ENCODE results near the gene TNXB. TPM values are rescaled to one million over a fixed set of nuclear protein-coding genes. Genes with fewer than 3 reads are reported as not detected.

Gene TNXB
- total RNA-seq, 2 experiments from 2014 or later = 2.9 to 4.8 TPM

- no peak for DNase-seq
- peaks cover 17% of the 10 kb centered on the region for H3K27me3 Mint-ChIP-seq (ENCODE audit: low read depth)
- no peak overlapping the region for H3K4me3 Mint-ChIP-seq
- H3K36me3 Mint-ChIP-seq (ENCODE audit: low read depth) = no peaks in the 10 kb centered on the region
- CTCF ChIA-PET = interaction anchor here (0.7 kb wide), 1 partner anchor 112 kb away, joined by 3 read pairs; no protein-coding TSS in a partner anchor
- peaks cover 8% of the 10 kb centered on the region for H3K4me1 Mint-ChIP-seq (ENCODE audit: low read depth)
- no peak overlapping the region for H3K27ac Mint-ChIP-seq
- intact Hi-C loops (cut with micrococcal nuclease) = no loop called here
- no peaks in the 10 kb centered on the region for H3K9me3 Mint-ChIP-seq
Measured at GRCh38 chr6:32085759-32086459, 23.2 kb downstream of the TNXB start.

GRCh38 chr6:32084780-32085179 lies 24.4 kb downstream of the TNXB start:
- no peaks in the 10 kb centered on the region for H3K36me3 Mint-ChIP-seq (ENCODE audit: low read depth)
- no peak for DNase-seq
- intact Hi-C loops (cut with micrococcal nuclease) = no loop called here
- H3K4me3 Mint-ChIP-seq = no peak overlapping the region
- peaks cover 17% of the 10 kb centered on the region for H3K27me3 Mint-ChIP-seq (ENCODE audit: low read depth)
- no peak overlapping the region for H3K27ac Mint-ChIP-seq
- peaks cover 8% of the 10 kb centered on the region for H3K4me1 Mint-ChIP-seq (ENCODE audit: low read depth)
- CTCF ChIA-PET = interaction anchor here (1.4 kb wide), 1 partner anchor 10 kb away, joined by 4 read pairs; no protein-coding TSS in a partner anchor
- no peaks in the 10 kb centered on the region for H3K9me3 Mint-ChIP-seq

DNA sequence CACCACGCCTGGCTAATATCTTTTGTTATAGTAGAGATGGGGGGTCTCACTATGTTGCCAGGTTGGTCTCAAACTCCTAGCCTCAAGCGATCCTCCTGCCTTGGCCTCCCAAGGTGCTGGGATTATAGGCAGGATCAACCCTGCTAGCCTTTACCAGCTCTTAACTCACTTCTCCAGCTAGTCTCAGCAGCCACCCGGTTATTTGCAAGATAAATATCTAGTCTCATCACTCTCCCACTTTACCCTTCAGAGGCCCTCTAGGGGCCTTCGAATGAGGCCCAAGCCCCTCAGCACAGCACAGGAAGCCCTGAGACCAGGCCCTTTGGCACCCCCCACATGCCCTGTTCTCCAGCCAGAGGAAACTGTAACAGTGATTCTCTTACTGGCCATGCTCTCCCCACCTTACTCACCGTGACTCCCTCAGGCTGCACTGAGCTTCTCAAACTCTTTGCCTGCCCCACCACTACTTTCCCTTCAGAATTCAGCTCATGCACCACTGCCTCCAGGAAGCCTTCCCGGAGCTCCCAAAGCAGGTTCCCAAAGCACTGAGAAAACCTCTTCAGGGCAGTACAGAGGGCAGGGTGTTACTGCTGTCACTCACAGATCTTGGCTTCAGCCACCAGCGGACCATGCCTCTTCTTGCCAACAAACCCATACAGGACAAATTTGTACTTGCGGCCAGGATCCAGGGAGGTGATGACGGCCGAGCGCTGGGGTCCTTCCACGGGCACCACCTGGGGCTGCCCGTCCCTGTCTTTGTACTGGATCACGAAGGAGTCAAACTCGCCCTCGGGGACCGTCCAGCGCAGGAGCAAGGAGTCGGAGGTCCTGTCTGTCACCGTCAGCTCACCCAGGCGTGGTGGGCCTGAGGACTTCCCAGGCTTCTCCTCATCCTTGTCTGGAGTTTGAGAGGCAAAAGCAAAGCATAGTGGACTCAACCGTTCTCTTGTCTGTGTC lies 25.0 kb downstream of the TNXB start:
- intact Hi-C loops (cut with micrococcal nuclease) = no loop called here
- H3K4me1 Mint-ChIP-seq (ENCODE audit: low read depth) = peaks cover 8% of the 10 kb centered on the region
- no peaks in the 10 kb centered on the region for H3K9me3 Mint-ChIP-seq
- CTCF ChIA-PET = interaction anchor here (0.6 to 1.4 kb wide), 3 partner anchors 9 to 1231 kb away, joined by 3 to 5 read pairs (median 4); no protein-coding TSS in a partner anchor
- H3K27ac Mint-ChIP-seq = no peak overlapping the region
- H3K36me3 Mint-ChIP-seq (ENCODE audit: low read depth) = no peaks in the 10 kb centered on the region
- H3K27me3 Mint-ChIP-seq (ENCODE audit: low read depth) = peaks cover 17% of the 10 kb centered on the region
- no peak for DNase-seq
- H3K4me3 Mint-ChIP-seq = no peak overlapping the region

- intact Hi-C loops (cut with micrococcal nuclease) = no loop called here
- Mint-ChIP-seq H3K4me3 (no peak overlapping the region), H3K27me3 (ENCODE audit: low read depth) (peaks cover 17% of the 10 kb centered on the region), H3K36me3 (ENCODE audit: low read depth) (no peaks in the 10 kb centered on the region), H3K4me1 (ENCODE audit: low read depth) (peaks cover 8% of the 10 kb centered on the region), H3K27ac (no peak overlapping the region), H3K9me3 (no peaks in the 10 kb centered on the region)
- no peak for DNase-seq
- CTCF ChIA-PET = interaction anchor here (0.6 kb wide), 2 partner anchors 522 to 1230 kb away, joined by 3 to 5 read pairs; no protein-coding TSS in a partner anchor
Measured at GRCh38 chr6:32082935-32083334, 26.2 kb downstream of the TNXB start.

- no peak for DNase-seq
- H3K9me3 Mint-ChIP-seq = no peaks in the 10 kb centered on the region
Measured at GRCh38 chr6:32082478-32082877, 26.7 kb downstream of the TNXB start.

DNA sequence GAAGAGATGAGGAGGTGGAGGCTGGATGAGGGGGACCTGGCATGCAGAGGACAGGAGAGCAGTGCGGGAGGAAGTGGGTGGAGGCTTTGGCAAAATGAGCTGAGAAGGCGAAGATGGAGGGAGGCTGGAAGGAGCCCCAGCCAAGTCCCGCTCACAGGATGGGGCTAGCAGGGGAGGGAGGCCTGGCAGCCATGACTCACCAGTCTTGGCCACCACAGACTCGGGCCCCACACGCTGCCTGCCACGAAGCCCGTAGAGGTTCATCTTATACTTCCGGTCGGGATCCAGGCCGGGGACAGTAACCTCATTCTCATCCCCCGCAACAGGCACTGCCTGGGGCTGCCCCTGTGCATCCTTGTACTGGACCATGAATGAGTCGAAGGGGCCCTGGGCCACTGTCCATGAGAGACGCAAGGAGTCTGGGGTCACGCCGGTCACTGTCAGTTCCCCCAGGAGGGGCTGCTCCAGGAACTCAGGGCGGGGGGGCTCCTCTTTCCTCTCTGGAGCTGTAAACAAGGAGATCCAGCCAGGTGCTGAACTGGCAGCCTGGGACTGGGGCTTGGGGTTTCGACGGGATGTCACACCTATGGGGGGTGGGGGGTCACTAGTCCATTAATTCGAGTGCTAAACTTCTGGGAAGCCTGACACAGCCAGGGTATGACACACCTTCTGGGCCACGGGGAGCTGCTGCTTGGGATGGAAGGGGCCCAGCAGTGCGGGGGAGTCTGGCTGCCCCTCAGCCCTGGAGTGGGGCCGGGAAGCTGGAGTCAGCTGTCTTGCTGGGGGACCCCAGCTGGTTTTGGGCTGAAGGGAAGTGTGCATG lies 27.8 kb downstream of the TNXB start:
- H3K4me3 Mint-ChIP-seq = no peak overlapping the region
- no peaks in the 10 kb centered on the region for H3K36me3 Mint-ChIP-seq (ENCODE audit: low read depth)
- H3K27ac Mint-ChIP-seq = no peak overlapping the region
- intact Hi-C loops (cut with micrococcal nuclease) = no loop called here
- no peak for DNase-seq
- peaks cover 2% of the 10 kb centered on the region for H3K4me1 Mint-ChIP-seq (ENCODE audit: low read depth)
- CTCF ChIA-PET = no interaction called here
- H3K27me3 Mint-ChIP-seq (ENCODE audit: low read depth) = peaks cover 13% of the 10 kb centered on the region
- H3K9me3 Mint-ChIP-seq = no peaks in the 10 kb centered on the region

More at GRCh38 chr6:32082478-32082877, 26.7 kb downstream of the TNXB start:
- intact Hi-C loops (cut with micrococcal nuclease) = no loop called here
- peaks cover 17% of the 10 kb centered on the region for H3K27me3 Mint-ChIP-seq (ENCODE audit: low read depth)
- peaks cover 8% of the 10 kb centered on the region for H3K4me1 Mint-ChIP-seq (ENCODE audit: low read depth)
- H3K4me3 Mint-ChIP-seq = no peak overlapping the region
- CTCF ChIA-PET = interaction anchor here (0.6 kb wide), 1 partner anchor 522 kb away, joined by 3 read pairs; no protein-coding TSS in a partner anchor
- no peaks in the 10 kb centered on the region for H3K36me3 Mint-ChIP-seq (ENCODE audit: low read depth)
- no peak overlapping the region for H3K27ac Mint-ChIP-seq

- no peak overlapping the region for H3K27ac Mint-ChIP-seq
- no peaks in the 10 kb centered on the region for H3K9me3 Mint-ChIP-seq
- CTCF ChIA-PET = no interaction called here
Measured at GRCh38 chr6:32079566-32080290, 29.4 kb downstream of the TNXB start.

DNA sequence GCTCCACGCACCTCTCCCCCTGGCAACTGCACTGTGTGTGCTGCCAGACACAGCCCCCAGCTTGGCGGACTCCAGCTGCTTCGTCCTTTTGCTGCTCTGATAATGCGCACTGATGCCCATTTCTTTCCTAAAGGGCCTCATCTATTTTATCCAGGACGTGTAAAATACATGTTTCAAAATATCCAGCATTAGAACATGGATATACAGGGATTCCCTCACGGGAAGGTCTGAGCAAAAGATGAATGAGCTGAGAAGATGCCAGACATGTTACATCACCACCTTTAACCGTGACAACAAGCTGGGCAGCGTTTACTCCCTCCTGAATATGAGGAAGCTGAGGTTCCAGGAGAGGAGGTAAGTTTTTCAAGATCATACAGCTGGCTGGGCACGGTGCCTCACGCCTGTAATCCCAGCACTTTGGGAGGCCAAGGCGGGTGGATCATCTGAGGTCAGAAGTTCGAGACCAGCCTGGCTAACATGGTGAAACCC lies 32.8 kb downstream of the TNXB start:
- DNase-seq = no peak
- H3K4me1 Mint-ChIP-seq (ENCODE audit: low read depth) = no peaks in the 10 kb centered on the region
- CTCF ChIA-PET = no interaction called here
- no peak overlapping the region for H3K4me3 Mint-ChIP-seq
- no peak overlapping the region for H3K27ac Mint-ChIP-seq
- no peaks in the 10 kb centered on the region for H3K9me3 Mint-ChIP-seq
- no peaks in the 10 kb centered on the region for H3K27me3 Mint-ChIP-seq (ENCODE audit: low read depth)
- H3K36me3 Mint-ChIP-seq (ENCODE audit: low read depth) = no peaks in the 10 kb centered on the region
- intact Hi-C loops (cut with micrococcal nuclease) = no loop called here

More at GRCh38 chr6:32079566-32080290, 29.4 kb downstream of the TNXB start:
- no peaks in the 10 kb centered on the region for H3K4me1 Mint-ChIP-seq (ENCODE audit: low read depth)
- DNase-seq = no peak
- no peaks in the 10 kb centered on the region for H3K36me3 Mint-ChIP-seq (ENCODE audit: low read depth)
- intact Hi-C loops (cut with micrococcal nuclease) = no loop called here
- peaks cover 3% of the 10 kb centered on the region for H3K27me3 Mint-ChIP-seq (ENCODE audit: low read depth)
- H3K4me3 Mint-ChIP-seq = no peak overlapping the region

DNA sequence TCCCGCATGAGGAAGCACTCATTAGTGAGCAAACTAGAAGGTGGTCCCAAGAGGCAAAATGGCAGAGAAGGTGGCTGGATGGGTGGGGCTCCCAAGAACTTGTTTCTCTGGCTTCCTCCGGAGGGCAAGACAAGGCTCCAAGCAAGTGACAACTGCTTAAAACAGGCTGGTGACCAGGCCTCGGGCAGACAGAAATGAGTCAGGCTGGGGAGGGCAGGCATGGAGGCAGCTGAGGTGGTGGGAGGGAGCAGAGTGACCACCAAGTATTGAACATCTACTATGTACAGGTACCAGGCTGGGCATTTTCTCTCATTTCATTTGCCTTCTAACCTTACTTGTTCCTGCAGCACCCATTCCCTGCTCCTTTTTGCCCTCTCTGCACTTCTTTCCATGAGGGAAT lies 33.4 kb downstream of the TNXB start:
- DNase-seq = no peak
- CTCF ChIA-PET = no interaction called here
- Mint-ChIP-seq H3K36me3 (ENCODE audit: low read depth) (no peaks in the 10 kb centered on the region), H3K4me1 (ENCODE audit: low read depth) (no peaks in the 10 kb centered on the region), H3K9me3 (no peaks in the 10 kb centered on the region), H3K27ac (no peak overlapping the region), H3K4me3 (no peak overlapping the region), H3K27me3 (ENCODE audit: low read depth) (no peaks in the 10 kb centered on the region)
- intact Hi-C loops (cut with micrococcal nuclease) = no loop called here

GRCh38 chr6:32074996-32075532 lies 34.1 kb downstream of the TNXB start:
- Mint-ChIP-seq H3K36me3 (ENCODE audit: low read depth) (no peaks in the 10 kb centered on the region), H3K27ac (no peak overlapping the region), H3K4me3 (no peak overlapping the region), H3K27me3 (ENCODE audit: low read depth) (no peaks in the 10 kb centered on the region), H3K4me1 (ENCODE audit: low read depth) (no peaks in the 10 kb centered on the region), H3K9me3 (no peaks in the 10 kb centered on the region)
- intact Hi-C loops (cut with micrococcal nuclease) = no loop called here
- CTCF ChIA-PET = no interaction called here
- DNase-seq = no peak

GRCh38 chr6:32073613-32074012 lies 35.5 kb downstream of the TNXB start:
- DNase-seq = no peak
- no peaks in the 10 kb centered on the region for H3K4me1 Mint-ChIP-seq (ENCODE audit: low read depth)
- H3K36me3 Mint-ChIP-seq (ENCODE audit: low read depth) = no peaks in the 10 kb centered on the region
- H3K4me3 Mint-ChIP-seq = no peak overlapping the region
- intact Hi-C loops (cut with micrococcal nuclease) = no loop called here
- no peaks in the 10 kb centered on the region for H3K9me3 Mint-ChIP-seq
- no peak overlapping the region for H3K27ac Mint-ChIP-seq
- H3K27me3 Mint-ChIP-seq (ENCODE audit: low read depth) = no peaks in the 10 kb centered on the region
- CTCF ChIA-PET = no interaction called here
